Liver (tissue), 9 donors: ENCODE results near the gene RGP1. TPM values are rescaled to one million over a fixed set of nuclear protein-coding genes. Genes with fewer than 3 reads are reported as not detected.

ENCODE experiments used
- DNase-seq: peaks from one replicate; pipeline ENCODE4 v3.0.0-alpha.2; 2017; ENCODE audit warnings: low spot score
- H3K27ac ChIP-seq, 2 donors: one replicate each; pipeline ENCODE4 v1.7.0; 2013; ENCODE audit warnings: inconsistent platforms in 2 of 2, low read length in 2 of 2, control low read depth in 1 of 2, low read depth in 1 of 2, mild to moderate bottlenecking in 1 of 2
- H3K27me3 ChIP-seq, 4 donors: one replicate each; pipeline versions ENCODE4 v1.6.1 to v1.7.0; 2013; ENCODE audit warnings: low read length in 3 of 4, inconsistent platforms in 1 of 4, mild to moderate bottlenecking in 1 of 4, moderate library complexity in 1 of 4; ENCODE audit not compliant: control insufficient read depth in 4 of 4, insufficient read depth in 4 of 4
- H3K36me3 ChIP-seq, 4 donors: one replicate each; pipeline versions ENCODE4 v1.6.1 to v1.7.0; 2013; ENCODE audit warnings: low read length in 3 of 4, mild to moderate bottlenecking in 3 of 4, low read depth in 1 of 4, moderate library complexity in 1 of 4; ENCODE audit not compliant: control insufficient read depth in 4 of 4, insufficient read depth in 3 of 4
- H3K4me1 ChIP-seq, 4 donors: one replicate each; pipeline versions ENCODE4 v1.6.1 to v1.7.0; 2013; ENCODE audit warnings: low read length in 3 of 4, mild to moderate bottlenecking in 3 of 4, moderate library complexity in 1 of 4; ENCODE audit not compliant: control insufficient read depth in 4 of 4, insufficient read depth in 4 of 4
- H3K4me3 ChIP-seq, 3 donors: one replicate each; pipeline versions ENCODE4 v1.6.1 to v1.7.0; 2013; ENCODE audit warnings: low read length in 3 of 3, control low read depth in 1 of 3, low read depth in 1 of 3, mild to moderate bottlenecking in 1 of 3
- H3K9ac ChIP-seq, 2 donors: one replicate each; pipeline ENCODE4 v1.7.0; 2013; ENCODE audit warnings: low read length in 2 of 2, mild to moderate bottlenecking in 2 of 2, moderate library complexity in 2 of 2, control low read depth in 1 of 2, low read depth in 1 of 2
- H3K9me3 ChIP-seq, 4 donors: one replicate each; pipeline versions ENCODE4 v1.6.1 to v1.7.0; 2013; ENCODE audit warnings: low read length in 3 of 4; ENCODE audit not compliant: control insufficient read depth in 4 of 4
- ATF3 ChIP-seq: IDR thresholded peaks from 2 replicates; pipeline ENCODE4 v1.6.1; 2016; ENCODE audit warnings: antibody characterized with exemption
- EGR1 ChIP-seq, 2 donors: IDR thresholded peaks; 2 replicates each; pipeline ENCODE4 v1.6.1; 2016 to 2018; ENCODE audit warnings: antibody characterized with exemption in 2 of 2, low read depth in 2 of 2
- FOXA2 ChIP-seq: IDR thresholded peaks from 2 replicates; pipeline ENCODE4 v1.6.1; 2016; ENCODE audit warnings: antibody characterized with exemption
- GABPA ChIP-seq, 2 donors: IDR thresholded peaks in 1 of 2; conservative IDR thresholded peaks in 1 of 2; 2 replicates each; pipeline ENCODE4 v1.6.1; 2016; ENCODE audit warnings: antibody characterized with exemption in 2 of 2, mild to moderate bottlenecking in 1 of 2, moderate library complexity in 1 of 2
- HNF4A ChIP-seq, 2 donors: conservative IDR thresholded peaks; 2 replicates each; pipeline ENCODE4 v1.6.1; 2016; ENCODE audit warnings: antibody characterized with exemption in 2 of 2, mild to moderate bottlenecking in 2 of 2
- HNF4G ChIP-seq: IDR thresholded peaks from 2 replicates; pipeline ENCODE4 v1.6.1; 2016; ENCODE audit warnings: antibody characterized with exemption
- NR2F2 ChIP-seq: IDR thresholded peaks from 2 replicates; pipeline ENCODE4 v1.6.1; 2016; ENCODE audit warnings: antibody characterized with exemption
- RAD21 ChIP-seq, 2 donors: IDR thresholded peaks; 2 replicates each; pipeline ENCODE4 v1.6.1; 2016; ENCODE audit warnings: antibody characterized with exemption in 2 of 2, mild to moderate bottlenecking in 2 of 2
- SP1 ChIP-seq: IDR thresholded peaks from 2 replicates; pipeline ENCODE4 v1.6.1; 2018; ENCODE audit warnings: antibody characterized with exemption, mild to moderate bottlenecking
- TAF1 ChIP-seq: conservative IDR thresholded peaks from 2 replicates; pipeline ENCODE4 v1.6.1; 2016; ENCODE audit warnings: antibody characterized with exemption, mild to moderate bottlenecking
- YY1 ChIP-seq: IDR thresholded peaks from 2 replicates; pipeline ENCODE4 v1.6.1; 2016; ENCODE audit warnings: antibody characterized with exemption, mild to moderate bottlenecking
- ZBTB33 ChIP-seq: IDR thresholded peaks from 2 replicates; pipeline ENCODE4 v1.6.1; 2016; ENCODE audit warnings: antibody characterized with exemption
- WGBS: extraction: QIAGEN DNeasy Blood & Tissue Kit; methylation state at CpG from one replicate; pipeline ENCODE4 v1.1.7; 2013; 5-methylcytosine and 5-hydroxymethylcytosine counted together
- polyA plus RNA-seq, 2 donors: library from polyadenylated mRNA; stranded (reverse) in 1 of 2; unstranded in 1 of 2; fragments of 200-250 nt in 1 of 2; fragments of >200 nt in 1 of 2; fragmentation: Nextera tagmentation in 1 of 2; extraction: Ambion mirVana in 1 of 2; gene quantifications; one replicate each; pipeline versions ENCODE4 v1.2.1 to v1.2.3, GENCODE V29; 2013 to 2015
- total RNA-seq, 2 donors: library from RNA; depleted of rRNA; stranded (reverse); fragments of >200 nt; gene quantifications; one replicate each; pipeline ENCODE4 v1.2.3, GENCODE V29; 2014
- TF ChIP-seq, protein P1 (sequence below): IDR thresholded peaks from 2 replicates; pipeline ENCODE4 v1.6.1; 2016; ENCODE audit warnings: antibody characterized with exemption
- TF ChIP-seq, protein P2 (sequence below): IDR thresholded peaks from 2 replicates; pipeline ENCODE4 v1.6.1; 2016; ENCODE audit warnings: antibody characterized with exemption, mild to moderate bottlenecking
- donor health status: healthy.
- donor health status: healthy.
- donor health status: healthy.
- donor health status: healthy.
- donor health status: healthy.

The RGP1 gene
- total RNA-seq (10 to 100 TPM in 1 of 2 donors, 1 to 10 TPM in 1; 5.1 to 10.7 TPM), polyA plus RNA-seq (1 to 10 TPM; 2.6 to 6.6 TPM)

- Histone ChIP-seq H3K36me3 (peaks cover 7 to 39% (median 35%) of the 10 kb centered on the region in 4 donors), H3K4me1 (peaks cover 11 to 40% (median 34%) of the 10 kb centered on the region in 4 donors), H3K27me3 (no peaks in the 10 kb centered on the region), H3K9ac (peak within 1 kb of the TSS; percentile 74 to 89), H3K27ac (peak within 1 kb of the TSS; percentile 82 to 86), H3K4me3 (peak within 1 kb of the TSS; percentile 82 to 85 (median 84)), H3K9me3 (no peaks in the 10 kb centered on the region)
- TF ChIP-seq HNF4G (no peak), EGR1 (IDR thresholded peaks at IDR 0.05; ENCODE audit: low read depth in 2 of 2) (no peak), SP1 (peak; percentile 36), RAD21 (IDR thresholded peaks at IDR 0.05) (peak in 1 of 2 donors; percentile 1), HNF4A (conservative IDR thresholded peaks at IDR 0.05) (peak; percentile 25 to 48), NR2F2 (peak; percentile 45), FOXA2 (no peak), TAF1 (peak; percentile 47), GABPA (IDR thresholded peaks at IDR 0.05 in 1 of 2, conservative IDR thresholded peaks at IDR 0.05 in 1 of 2) (peak; percentile 72 to 90), YY1 (peak; percentile 4), ATF3 (no peak)
- TF ChIP-seq, protein P1, sequence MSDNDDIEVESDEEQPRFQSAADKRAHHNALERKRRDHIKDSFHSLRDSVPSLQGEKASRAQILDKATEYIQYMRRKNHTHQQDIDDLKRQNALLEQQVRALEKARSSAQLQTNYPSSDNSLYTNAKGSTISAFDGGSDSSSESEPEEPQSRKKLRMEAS, result no peak
- TF ChIP-seq, protein P2, sequence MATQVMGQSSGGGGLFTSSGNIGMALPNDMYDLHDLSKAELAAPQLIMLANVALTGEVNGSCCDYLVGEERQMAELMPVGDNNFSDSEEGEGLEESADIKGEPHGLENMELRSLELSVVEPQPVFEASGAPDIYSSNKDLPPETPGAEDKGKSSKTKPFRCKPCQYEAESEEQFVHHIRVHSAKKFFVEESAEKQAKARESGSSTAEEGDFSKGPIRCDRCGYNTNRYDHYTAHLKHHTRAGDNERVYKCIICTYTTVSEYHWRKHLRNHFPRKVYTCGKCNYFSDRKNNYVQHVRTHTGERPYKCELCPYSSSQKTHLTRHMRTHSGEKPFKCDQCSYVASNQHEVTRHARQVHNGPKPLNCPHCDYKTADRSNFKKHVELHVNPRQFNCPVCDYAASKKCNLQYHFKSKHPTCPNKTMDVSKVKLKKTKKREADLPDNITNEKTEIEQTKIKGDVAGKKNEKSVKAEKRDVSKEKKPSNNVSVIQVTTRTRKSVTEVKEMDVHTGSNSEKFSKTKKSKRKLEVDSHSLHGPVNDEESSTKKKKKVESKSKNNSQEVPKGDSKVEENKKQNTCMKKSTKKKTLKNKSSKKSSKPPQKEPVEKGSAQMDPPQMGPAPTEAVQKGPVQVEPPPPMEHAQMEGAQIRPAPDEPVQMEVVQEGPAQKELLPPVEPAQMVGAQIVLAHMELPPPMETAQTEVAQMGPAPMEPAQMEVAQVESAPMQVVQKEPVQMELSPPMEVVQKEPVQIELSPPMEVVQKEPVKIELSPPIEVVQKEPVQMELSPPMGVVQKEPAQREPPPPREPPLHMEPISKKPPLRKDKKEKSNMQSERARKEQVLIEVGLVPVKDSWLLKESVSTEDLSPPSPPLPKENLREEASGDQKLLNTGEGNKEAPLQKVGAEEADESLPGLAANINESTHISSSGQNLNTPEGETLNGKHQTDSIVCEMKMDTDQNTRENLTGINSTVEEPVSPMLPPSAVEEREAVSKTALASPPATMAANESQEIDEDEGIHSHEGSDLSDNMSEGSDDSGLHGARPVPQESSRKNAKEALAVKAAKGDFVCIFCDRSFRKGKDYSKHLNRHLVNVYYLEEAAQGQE, result peak; percentile 69
- DNase-seq, result peak; percentile 82
- WGBS, result under 1% methylated on average over 69 of the region's 69 CpGs
These were observed at the start of gene RGP1, which contains the start of gene GBA2 for GRCh38 chr9:35748858-35749514. Gene RGP1, plus strand, starts transcription at chr9:35749287. Its CDS starts 469 bp downstream, at chr9:35749756. Gene GBA2, minus strand, starts transcription at chr9:35749228. Its CDS starts 524 bp downstream, at chr9:35748704.

GRCh38 chr9:35700031-35700430 lies 49.1 kb upstream of the RGP1 start:
- H3K36me3 ChIP-seq, result peaks cover 39 to 88% (median 77%) of the 10 kb centered on the region in 4 donors
- 91% methylated on average over 11 of the region's 11 CpGs for WGBS
- H3K4me1 ChIP-seq, result no peaks in the 10 kb centered on the region
- no peak overlapping the region for H3K4me3 ChIP-seq
- no peak for DNase-seq
- TF ChIP-seq ZBTB33 (no peak), YY1 (no peak), EGR1 (IDR thresholded peaks at IDR 0.05; ENCODE audit: low read depth in 2 of 2) (no peak)
- no peak overlapping the region for H3K9ac ChIP-seq
- no peaks in the 10 kb centered on the region for H3K9me3 ChIP-seq
- no peaks in the 10 kb centered on the region for H3K27me3 ChIP-seq
- H3K27ac ChIP-seq, result no peak overlapping the region
